HCT116 (cell line): Measurements from ENCODE around the gene TNRC6C. TPM values are rescaled to one million over a fixed set of nuclear protein-coding genes. Genes with fewer than 3 reads are reported as not detected.

Source experiments
- ATAC-seq: fragments of 200-7000 bp; cut with Tn5 transposase; 2 replicates; pipeline ENCODE4 v1.9.1; 2020; ENCODE audit warnings: mild to moderate bottlenecking, moderate library complexity
- BruUV-seq: library from RNA; stranded (reverse); fragments of 400-500 nt; replicated peaks from 2 replicates; lab custom pipeline; 2021; lab: Mats Ljungman, UMichigan
- CTCF ChIA-PET: fragments of 300-600 bp; sonication (Branson Sonifier 250); formaldehyde crosslinking; loops from one replicate; lab custom pipeline; 2021; ENCODE audit warnings: antibody characterized with exemption; lab: Charles Lee
- POLR2A ChIA-PET: fragments of 300-600, 350-600 bp; sonication (Branson Sonifier 250); formaldehyde crosslinking; loops from one replicate; lab custom pipeline; 2021; ENCODE audit warnings: antibody characterized with exemption; lab: Charles Lee
- RAD21 ChIA-PET, 2 experiments: fragments of 300-600 bp; sonication (Branson Sonifier 250); formaldehyde crosslinking; loops; one replicate each; lab custom pipeline; 2023; ENCODE audit warnings: low total read pairs in 2 of 2; ENCODE audit not compliant: uncharacterized antibody in 2 of 2, unreplicated experiment in 2 of 2, low non-redundant PET in 1 of 2; lab: Charles Lee
- DNase-seq: peaks from one replicate; pipeline ENCODE4 v3.0.0-alpha.2; 2010; ENCODE audit warnings: low read depth, low spot score
- H2AFZ ChIP-seq: fragments of 200-600 bp; shearing (Covaris generic), sonication (generic); 2 replicates; pipeline ENCODE4 v1.6.1; 2017; ENCODE audit warnings: low read depth, mixed run types, mixed read lengths, antibody characterized with exemption, low read length; ENCODE audit not compliant: poor library complexity, severe bottlenecking
- H3K27ac ChIP-seq: 2 replicates; pipeline ENCODE4 v1.5.1; 2012; ENCODE audit warnings: low read depth, low read length
- H3K27me3 ChIP-seq: fragments of 200-600 bp; sonication (generic); 2 replicates; pipeline ENCODE4 v1.6.1; 2016; ENCODE audit warnings: mixed run types, low read length, mixed read lengths; ENCODE audit not compliant: insufficient read depth
- H3K36me3 ChIP-seq, 2 experiments: fragments of 200-500 bp in 1 of 2; fragments of 200-600 bp in 1 of 2; sonication (Bioruptor generic) in 1 of 2; sonication (generic) in 1 of 2; 2 replicates each; pipeline versions ENCODE4 v1.5.1 to v1.6.1; 2014 to 2016; ENCODE audit warnings: low read length in 2 of 2, inconsistent platforms in 1 of 2, mixed read lengths in 1 of 2, mixed run types in 1 of 2; ENCODE audit not compliant: insufficient read depth in 2 of 2, control insufficient read depth in 1 of 2
- H3K4me1 ChIP-seq, 2 experiments: fragments of 200-600 bp in 1 of 2; sonication (generic) in 1 of 2; 2 replicates each; pipeline versions ENCODE4 v1.5.1 to v1.6.1; 2012 to 2017; ENCODE audit warnings: low read length in 2 of 2, inconsistent platforms in 1 of 2, mild to moderate bottlenecking in 1 of 2, mixed read lengths in 1 of 2, mixed run types in 1 of 2, moderate library complexity in 1 of 2; ENCODE audit not compliant: insufficient read depth in 2 of 2, control insufficient read depth in 1 of 2
- H3K4me2 ChIP-seq: fragments of 200-600 bp; sonication (generic); 2 replicates; pipeline ENCODE4 v1.6.1; 2017; ENCODE audit warnings: mixed run types, low read length, mixed read lengths
- H3K4me3 ChIP-seq, 2 experiments: fragments of 200-600 bp in 1 of 2; sonication (generic) in 1 of 2; replicated peaks in 1 of 2; 2 replicates each; pipeline ENCODE4 v1.5.1; 2011 to 2016; ENCODE audit warnings: low read length in 2 of 2, control low read depth in 1 of 2, low read depth in 1 of 2, mild to moderate bottlenecking in 1 of 2, mixed read lengths in 1 of 2, mixed run types in 1 of 2
- H3K79me2 ChIP-seq: fragments of 200-600 bp; sonication (generic); 2 replicates; pipeline ENCODE4 v1.6.1; 2017; ENCODE audit warnings: mild to moderate bottlenecking, mixed run types, low read length, moderate library complexity, mixed read lengths; ENCODE audit not compliant: insufficient read depth
- H3K9ac ChIP-seq: fragments of 200-600 bp; sonication (generic); 2 replicates; pipeline ENCODE4 v1.6.1; 2016; ENCODE audit warnings: low read length, mixed read lengths
- H3K9me2 ChIP-seq: fragments of 200-600 bp; sonication (generic), shearing (Covaris generic); 2 replicates; pipeline ENCODE4 v1.6.1; 2017; ENCODE audit warnings: mixed run types, mild to moderate bottlenecking, moderate library complexity; ENCODE audit not compliant: insufficient read depth
- H3K9me3 ChIP-seq, 2 experiments: fragments of 200-500 bp in 1 of 2; fragments of 200-600 bp in 1 of 2; sonication (Bioruptor generic) in 1 of 2; sonication (generic) in 1 of 2; 2 replicates each; pipeline ENCODE4 v1.6.1; 2014 to 2017; ENCODE audit warnings: low read length in 2 of 2, mixed read lengths in 2 of 2, inconsistent platforms in 1 of 2, low read depth in 1 of 2, mild to moderate bottlenecking in 1 of 2, mixed run types in 1 of 2, moderate library complexity in 1 of 2; ENCODE audit not compliant: control insufficient read depth in 1 of 2, insufficient read depth in 1 of 2
- H4K20me1 ChIP-seq: fragments of 200-600 bp; sonication (generic), shearing (Covaris generic); 2 replicates; pipeline ENCODE4 v1.6.1; 2017; ENCODE audit warnings: mixed run types, mild to moderate bottlenecking, moderate library complexity; ENCODE audit not compliant: insufficient read depth
- CBX3 ChIP-seq: IDR thresholded peaks from 2 replicates; pipeline ENCODE4 v1.6.1; 2012; ENCODE audit warnings: low read depth
- CEBPB ChIP-seq: IDR thresholded peaks from 2 replicates; pipeline ENCODE4 v1.6.1; 2012; ENCODE audit warnings: low read depth
- ELF1 ChIP-seq: IDR thresholded peaks from 2 replicates; pipeline ENCODE4 v1.6.1; 2012; ENCODE audit warnings: low read depth, borderline replicate concordance
- FOSL1 ChIP-seq: IDR thresholded peaks from 2 replicates; pipeline ENCODE4 v1.6.1; 2012; ENCODE audit warnings: low read depth
- POLR2A ChIP-seq: IDR thresholded peaks from 2 replicates; pipeline ENCODE4 v1.7.0; 2011; ENCODE audit warnings: borderline replicate concordance; ENCODE audit not compliant: insufficient read depth, insufficient read length; ENCODE audit errors: extremely low read depth
- POLR2AphosphoS5 ChIP-seq: IDR thresholded peaks from 2 replicates; pipeline ENCODE4 v1.6.1; 2011; ENCODE audit warnings: mild to moderate bottlenecking, low read depth, low read length, moderate library complexity
- SP1 ChIP-seq: IDR thresholded peaks from 2 replicates; pipeline ENCODE4 v1.6.1; 2012; ENCODE audit warnings: low read depth
- SRF ChIP-seq: IDR thresholded peaks from 2 replicates; pipeline ENCODE4 v1.6.1; 2012; ENCODE audit warnings: low read depth
- TCF7L2 ChIP-seq: IDR thresholded peaks from 2 replicates; pipeline ENCODE4 v1.7.0; 2011; ENCODE audit warnings: borderline replicate concordance, inconsistent platforms; ENCODE audit not compliant: insufficient read depth, insufficient read length; ENCODE audit errors: extremely low read depth
- YY1 ChIP-seq: IDR thresholded peaks from 2 replicates; pipeline ENCODE4 v1.6.1; 2011; ENCODE audit warnings: low read length, low read depth, moderate library complexity, mild to moderate bottlenecking; ENCODE audit not compliant: insufficient replicate concordance; ENCODE audit errors: extremely low read depth
- ZFX ChIP-seq: fragments of 450-650 bp; IDR thresholded peaks from 2 replicates; pipeline ENCODE4 v1.6.1; 2017
- ZNF274 ChIP-seq: fragments of 200-500 bp; sonication (Bioruptor generic); IDR thresholded peaks from 2 replicates; pipeline ENCODE4 v1.6.1; 2014; ENCODE audit warnings: mild to moderate bottlenecking, low read depth, low read length, inconsistent platforms
- intact Hi-C: fragments of 100-400 bp; cut with micrococcal nuclease; formaldehyde crosslinking; loops from 2 replicates; pipeline ENCODE4 v1.10.0; 2022
- total RNA-seq: library from RNA; stranded (reverse); gene quantifications from one replicate; pipeline ENCODE4 v1.2.1, GENCODE V29; 2021; ENCODE audit not compliant: unreplicated experiment
- TF ChIP-seq, protein P1 (sequence below): IDR thresholded peaks from 2 replicates; pipeline ENCODE4 v1.6.1; 2012
- TF ChIP-seq, protein P2 (sequence below): IDR thresholded peaks from 2 replicates; pipeline ENCODE4 v1.6.1; 2012
- TF ChIP-seq, protein P3 (sequence below), 3 experiments: fragments of 200-600 bp in 1 of 3; sonication (generic) in 1 of 3; IDR thresholded peaks in 2 of 3; conservative IDR thresholded peaks in 1 of 3; 2 replicates each; pipeline ENCODE4 v1.5.1; 2012 to 2017; ENCODE audit warnings: low read depth in 2 of 3, low read length in 2 of 3, antibody characterized with exemption in 1 of 3, borderline replicate concordance in 1 of 3, control low read depth in 1 of 3, mild to moderate bottlenecking in 1 of 3, mixed read lengths in 1 of 3, mixed run types in 1 of 3, moderate library complexity in 1 of 3; ENCODE audit not compliant: insufficient read depth in 1 of 3

The TNRC6C gene
- total RNA-seq, 1 experiment from 2014 or later, result 23.4 TPM

DNA sequence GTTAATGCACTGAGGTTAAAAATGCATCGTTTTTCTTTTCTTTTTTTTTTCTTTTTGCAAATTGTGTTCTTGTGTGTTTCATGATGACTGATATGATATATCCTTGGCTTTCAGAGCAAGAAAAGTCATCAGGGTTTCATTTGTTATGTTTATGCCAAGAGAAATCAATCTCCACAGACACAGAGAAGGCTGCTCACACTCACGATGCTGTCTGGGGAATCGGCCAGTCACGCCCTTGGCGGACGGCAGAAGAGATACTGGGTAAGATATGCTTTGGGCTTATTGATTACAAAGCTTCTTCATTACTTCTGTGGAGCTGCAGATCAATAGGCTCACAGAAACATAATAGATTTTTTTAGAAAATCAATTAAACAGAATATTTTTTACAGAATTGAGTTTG is 42.2 kb upstream of the TNRC6C start:
- POLR2A ChIA-PET, result interaction anchor here (1.1 kb wide), 1 partner anchor 42 kb away, joined by 5 read pairs; the partner anchor contains the start of gene TNRC6C
- Histone ChIP-seq H3K79me2 (no peaks in the 10 kb centered on the region), H4K20me1 (no peaks in the 10 kb centered on the region), H3K4me2 (no peak overlapping the region), H3K27me3 (peaks cover 31% of the 10 kb centered on the region), H2AFZ (no peak overlapping the region), H3K9ac (no peak overlapping the region), H3K9me3 (no peaks in the 10 kb centered on the region), H3K9me2 (no peaks in the 10 kb centered on the region), H3K27ac (no peak overlapping the region), H3K4me3 (no peak overlapping the region), H3K4me1 (peaks cover 0 to 4% of the 10 kb centered on the region in 2 experiments; a peak in 1 of 4 replicates), H3K36me3 (no peaks in the 10 kb centered on the region)
- no peak for TF ChIP-seq CEBPB
- TF ChIP-seq, protein P1, sequence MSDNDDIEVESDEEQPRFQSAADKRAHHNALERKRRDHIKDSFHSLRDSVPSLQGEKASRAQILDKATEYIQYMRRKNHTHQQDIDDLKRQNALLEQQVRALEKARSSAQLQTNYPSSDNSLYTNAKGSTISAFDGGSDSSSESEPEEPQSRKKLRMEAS, result no peak
- no peak for TF ChIP-seq YY1
- TF ChIP-seq CBX3, result no peak
- TF ChIP-seq SP1, result no peak
- TF ChIP-seq, protein P2, sequence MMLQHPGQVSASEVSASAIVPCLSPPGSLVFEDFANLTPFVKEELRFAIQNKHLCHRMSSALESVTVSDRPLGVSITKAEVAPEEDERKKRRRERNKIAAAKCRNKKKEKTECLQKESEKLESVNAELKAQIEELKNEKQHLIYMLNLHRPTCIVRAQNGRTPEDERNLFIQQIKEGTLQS, result no peak
- no peak for TF ChIP-seq TCF7L2
- no peak for TF ChIP-seq POLR2AphosphoS5
- TF ChIP-seq ELF1, result no peak
- RAD21 ChIA-PET, result no interaction called here
- no TSS peak for BruUV-seq
- DNase-seq (no peak), ATAC-seq (no peak)
- intact Hi-C loops, result no loop called here
- CTCF ChIA-PET, result interaction anchor here (1.2 kb wide), 1 partner anchor 103 kb away, joined by 5 read pairs; no protein-coding TSS in a partner anchor

DNA sequence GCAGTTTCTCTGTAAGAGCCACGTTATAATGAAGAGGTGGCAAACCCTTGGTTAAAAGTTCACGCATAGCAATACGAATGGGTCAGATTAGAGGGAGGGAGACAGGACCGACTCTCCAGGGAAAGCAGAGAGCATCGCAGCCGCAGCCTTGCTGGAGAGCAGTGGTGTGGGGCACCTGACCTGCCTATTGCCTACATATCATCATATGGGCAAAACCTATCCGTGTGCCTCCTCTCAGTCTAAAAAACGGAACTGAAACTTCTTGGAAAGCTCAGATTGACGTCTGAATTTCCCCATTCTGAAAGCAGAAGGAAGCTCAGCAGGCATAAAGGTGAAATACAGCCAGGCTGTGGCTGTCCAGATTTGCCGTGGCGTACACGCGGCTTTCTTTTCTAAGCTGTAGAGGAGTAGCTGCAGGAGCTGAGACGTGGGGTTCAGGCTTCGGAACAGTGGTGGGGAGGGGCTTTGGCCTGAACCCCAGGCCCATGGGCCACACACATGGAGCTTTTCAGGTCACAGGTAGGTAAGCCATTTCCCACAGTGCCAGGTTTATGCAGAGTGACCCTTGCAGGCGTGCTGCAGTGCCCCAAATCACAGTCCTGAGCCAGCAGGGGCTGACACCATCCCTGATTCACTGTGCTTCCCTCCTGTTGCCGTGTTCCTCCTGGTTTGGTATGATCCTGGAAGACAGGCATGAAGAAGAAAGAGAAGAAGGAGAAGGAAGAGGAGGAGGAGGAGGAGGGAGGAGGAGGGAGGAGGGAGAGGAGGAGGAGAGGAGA is 41.6 kb upstream of the TNRC6C start:
- H3K9me3 ChIP-seq, result no peaks in the 10 kb centered on the region
- no peaks in the 10 kb centered on the region for H3K79me2 ChIP-seq
- H3K27ac ChIP-seq, result no peak overlapping the region
- H4K20me1 ChIP-seq, result no peaks in the 10 kb centered on the region
- H3K36me3 ChIP-seq, result no peaks in the 10 kb centered on the region
- CTCF ChIA-PET, result no interaction called here
- BruUV-seq, result no TSS peak
- H3K9ac ChIP-seq, result no peak overlapping the region
- no peak overlapping the region for H2AFZ ChIP-seq
- RAD21 ChIA-PET, result no interaction called here
- no peak overlapping the region for H3K4me2 ChIP-seq
- H3K27me3 ChIP-seq, result peaks cover 31% of the 10 kb centered on the region
- DNase-seq, result no peak
- intact Hi-C loops, result no loop called here
- H3K4me1 ChIP-seq, result peaks cover 0 to 4% of the 10 kb centered on the region in 2 experiments; a peak in 1 of 4 replicates
- H3K9me2 ChIP-seq, result no peaks in the 10 kb centered on the region
- H3K4me3 ChIP-seq, result no peak overlapping the region
- POLR2A ChIA-PET, result interaction anchor here (1.1 kb wide), 1 partner anchor 41 kb away, joined by 5 read pairs; the partner anchor contains the start of gene TNRC6C
- ATAC-seq, result no peak
- TF ChIP-seq, protein P2, result no peak
- TF ChIP-seq SP1 (no peak), CBX3 (no peak), POLR2A (no peak), FOSL1 (no peak), CEBPB (no peak), SRF (no peak), ZFX (no peak), ELF1 (no peak), ZNF274 (no peak), TCF7L2 (no peak), POLR2AphosphoS5 (no peak)
- TF ChIP-seq, protein P1, result no peak
- TF ChIP-seq, protein P3, sequence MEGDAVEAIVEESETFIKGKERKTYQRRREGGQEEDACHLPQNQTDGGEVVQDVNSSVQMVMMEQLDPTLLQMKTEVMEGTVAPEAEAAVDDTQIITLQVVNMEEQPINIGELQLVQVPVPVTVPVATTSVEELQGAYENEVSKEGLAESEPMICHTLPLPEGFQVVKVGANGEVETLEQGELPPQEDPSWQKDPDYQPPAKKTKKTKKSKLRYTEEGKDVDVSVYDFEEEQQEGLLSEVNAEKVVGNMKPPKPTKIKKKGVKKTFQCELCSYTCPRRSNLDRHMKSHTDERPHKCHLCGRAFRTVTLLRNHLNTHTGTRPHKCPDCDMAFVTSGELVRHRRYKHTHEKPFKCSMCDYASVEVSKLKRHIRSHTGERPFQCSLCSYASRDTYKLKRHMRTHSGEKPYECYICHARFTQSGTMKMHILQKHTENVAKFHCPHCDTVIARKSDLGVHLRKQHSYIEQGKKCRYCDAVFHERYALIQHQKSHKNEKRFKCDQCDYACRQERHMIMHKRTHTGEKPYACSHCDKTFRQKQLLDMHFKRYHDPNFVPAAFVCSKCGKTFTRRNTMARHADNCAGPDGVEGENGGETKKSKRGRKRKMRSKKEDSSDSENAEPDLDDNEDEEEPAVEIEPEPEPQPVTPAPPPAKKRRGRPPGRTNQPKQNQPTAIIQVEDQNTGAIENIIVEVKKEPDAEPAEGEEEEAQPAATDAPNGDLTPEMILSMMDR (IDR thresholded peaks at IDR 0.05 in 2 of 3, conservative IDR thresholded peaks at IDR 0.05 in 1 of 3; ENCODE audit: borderline replicate concordance in 1 of 3, insufficient read depth in 1 of 3, low read depth in 2 of 3, low read length in 2 of 3), result no peak
